T-helper 2 cell treated with Interferon-gamma antibody and Interleukin-4, amounts not matched to agents 100 ng/mL and 5 ng/mL, for 36 hours (primary cell): ENCODE results near the gene PLPP7. TPM values are rescaled to one million over a fixed set of nuclear protein-coding genes. Genes with fewer than 3 reads are reported as not detected.
"Not testable (repeated sequence)": the region's sequence is repeated elsewhere in the genome, so short reads cannot be mapped to it uniquely, and the experiment has no call there.

ENCODE experiments used
- intact Hi-C: fragments of 100-400 bp; cut with micrococcal nuclease; formaldehyde crosslinking; loops from one replicate; pipeline ENCODE4 v1.15.1; 2023
- total RNA-seq: library from RNA; stranded (reverse); gene quantifications from 2 replicates; pipeline ENCODE4 v1.2.3, GENCODE V29; 2022

The PLPP7 gene
- total RNA-seq, 1 donor from 2014 or later = not detected

DNA sequence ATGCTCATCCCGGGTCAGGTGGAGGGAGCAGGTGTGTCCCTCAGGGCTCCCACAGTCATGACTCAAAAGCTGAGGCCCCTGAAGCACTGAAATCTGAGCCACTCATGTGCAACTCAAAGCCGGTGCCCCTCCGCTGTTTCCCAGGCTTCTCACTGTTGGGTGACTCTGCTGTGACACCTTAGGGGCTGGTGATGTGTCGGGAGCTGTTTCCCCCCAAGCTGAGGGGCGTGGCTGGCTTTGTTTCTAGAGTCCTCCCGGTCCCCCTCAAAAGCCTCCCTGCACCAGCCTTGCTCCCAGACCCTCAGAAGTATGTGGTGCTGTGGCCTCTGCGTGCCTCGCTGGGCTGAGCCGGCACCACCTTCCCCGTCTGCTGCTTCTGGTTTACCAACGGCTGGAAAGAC lies 39.7 kb downstream of the PLPP7 start:
- intact Hi-C loops = no loop called here

DNA sequence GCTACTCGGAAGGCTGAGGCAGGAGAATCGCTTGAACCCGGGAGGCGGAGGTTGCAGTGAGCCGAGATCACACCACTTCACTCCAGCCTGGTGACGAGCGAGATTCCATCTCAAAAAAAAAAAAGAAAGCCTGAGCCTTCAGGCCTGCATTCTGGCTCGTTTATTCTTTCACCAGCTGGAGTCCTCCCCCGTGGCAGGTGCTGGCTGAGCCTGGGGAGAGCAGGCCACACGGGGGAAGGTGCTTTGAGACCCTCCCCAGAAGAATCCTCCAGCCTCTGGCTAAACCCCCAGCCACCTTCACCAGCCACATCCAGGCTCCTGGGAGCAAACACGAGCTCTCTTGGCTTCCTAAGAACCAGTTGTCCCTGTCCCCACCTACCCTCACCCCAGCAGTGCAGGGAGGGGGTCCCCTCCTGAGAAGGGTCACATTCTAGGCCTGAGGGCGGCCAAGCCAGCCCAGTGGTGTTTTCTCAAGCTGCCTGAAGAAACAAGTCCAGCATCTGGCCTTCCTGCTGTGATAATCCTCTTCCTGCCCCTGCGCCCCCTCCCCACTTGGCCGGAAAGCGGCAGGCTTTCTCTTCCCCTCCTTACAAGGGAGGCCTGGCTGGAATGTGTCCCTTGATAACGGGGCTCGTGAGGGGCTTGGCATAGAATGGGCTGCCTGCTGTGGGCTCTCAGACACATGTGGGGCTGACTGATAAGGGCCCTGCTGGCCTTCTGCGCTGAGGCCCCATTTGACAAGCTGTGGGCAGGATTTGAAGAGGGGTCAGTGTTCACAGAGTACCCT lies 41.5 kb downstream of the PLPP7 start:
- intact Hi-C loops = loop anchor here (10.0 kb wide), 1 partner anchor 56 kb away; the partner anchor contains the start of gene FAM78A

DNA sequence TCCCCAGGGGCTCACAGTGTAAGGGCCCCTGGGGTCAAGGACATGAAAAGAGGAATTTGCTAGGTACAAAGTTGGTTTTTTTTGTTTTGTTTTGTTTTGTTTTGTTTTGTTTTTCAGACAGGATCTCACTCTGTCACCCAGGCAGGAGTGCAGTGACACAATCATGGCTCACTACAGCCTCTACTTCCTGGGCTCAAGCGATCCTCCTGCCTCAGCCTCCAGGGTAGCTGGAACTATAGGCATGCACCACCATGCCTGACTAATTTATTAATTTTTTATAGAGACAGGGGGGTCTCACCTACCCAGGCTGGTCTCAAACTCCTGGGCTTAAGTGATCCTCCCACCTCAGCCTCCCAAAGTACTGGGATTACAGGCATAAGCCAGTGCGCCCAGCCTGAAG lies 42.5 kb downstream of the PLPP7 start:
- intact Hi-C loops = loop anchor here (10.0 kb wide), 1 partner anchor 57 kb away; the partner anchor contains the start of gene FAM78A

DNA sequence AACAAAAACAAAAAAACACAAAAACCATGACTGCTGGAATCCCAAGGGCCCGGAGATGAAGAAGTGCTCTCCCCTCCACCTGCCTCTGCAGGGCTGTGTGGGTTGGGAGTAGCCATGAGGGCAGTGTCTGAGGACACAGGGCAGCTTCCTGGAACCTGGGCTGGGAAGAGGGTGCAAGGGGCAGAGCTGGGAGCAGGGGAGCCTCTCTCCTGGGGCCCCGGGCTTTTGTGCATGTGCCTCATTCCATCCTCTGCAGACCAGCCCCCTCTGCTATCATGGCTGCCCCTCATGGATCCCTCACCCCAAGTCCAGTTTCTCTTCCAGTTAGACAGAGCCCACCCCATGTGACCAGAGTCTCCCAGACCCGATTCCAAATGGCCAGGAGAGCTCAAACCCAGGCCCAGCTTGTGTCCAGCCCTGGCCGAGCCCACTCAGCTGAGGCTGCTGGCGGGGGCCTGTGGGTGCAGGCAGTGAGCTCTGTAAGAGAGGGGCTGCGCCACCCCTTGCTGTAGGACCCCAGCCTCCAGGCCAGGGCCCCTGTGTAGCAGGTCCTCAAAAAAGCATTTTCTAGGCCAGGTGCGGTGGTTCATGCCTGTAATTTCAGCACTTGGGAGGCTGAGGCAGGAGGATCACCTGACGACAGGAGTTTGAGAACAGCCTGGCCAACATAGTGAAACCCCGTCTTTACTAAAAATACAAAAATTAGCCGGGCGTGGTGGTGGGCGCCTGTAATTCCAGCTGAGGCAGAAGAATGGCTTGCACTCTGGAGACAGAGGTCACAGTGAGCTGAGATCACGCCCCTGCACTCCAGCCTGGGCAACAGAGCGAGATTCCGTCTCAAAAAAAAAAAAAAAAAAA lies 44.5 kb downstream of the PLPP7 start:
- intact Hi-C loops = loop anchor here (10.0 kb wide), 1 partner anchor 59 kb away; the partner anchor contains the start of gene FAM78A

DNA sequence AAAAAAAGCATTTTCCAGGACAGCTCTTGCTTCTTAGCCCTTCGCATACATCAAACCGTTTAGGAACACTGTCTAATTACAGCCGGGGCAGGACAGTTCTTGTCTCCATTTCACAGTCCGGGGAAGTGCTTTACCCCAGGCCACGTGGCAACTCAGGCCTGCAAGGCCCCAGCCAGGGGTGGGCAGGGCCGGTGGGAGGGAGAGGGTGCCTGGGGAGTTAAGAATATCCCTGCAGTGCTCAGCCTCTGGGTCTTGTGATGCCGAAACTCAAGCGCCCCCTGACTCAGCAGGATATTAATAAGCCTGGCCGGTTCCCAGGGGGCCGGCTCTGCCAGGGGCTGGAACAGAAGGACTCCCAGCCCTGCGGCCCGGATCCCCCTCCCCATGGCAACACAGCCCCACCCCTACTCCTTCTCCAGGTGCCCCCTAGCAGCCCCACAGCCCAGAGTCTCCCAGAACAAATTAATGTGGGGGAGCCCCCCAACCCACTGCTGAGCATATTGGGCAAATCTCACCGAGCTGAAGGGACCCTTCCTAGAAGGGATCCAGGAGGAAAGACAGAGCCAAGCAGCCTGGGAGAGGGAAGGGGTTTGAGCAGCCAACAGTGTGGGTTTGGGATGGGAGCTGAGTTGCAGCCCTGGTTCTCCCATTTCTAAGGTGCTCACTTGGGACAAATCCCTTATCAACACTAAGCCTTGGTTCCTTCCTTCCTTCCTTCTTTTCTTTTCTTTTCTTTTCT lies 45.3 kb downstream of the PLPP7 start:
- intact Hi-C loops = loop anchor here (10.0 kb wide), 1 partner anchor 60 kb away; the partner anchor contains the start of gene FAM78A

DNA sequence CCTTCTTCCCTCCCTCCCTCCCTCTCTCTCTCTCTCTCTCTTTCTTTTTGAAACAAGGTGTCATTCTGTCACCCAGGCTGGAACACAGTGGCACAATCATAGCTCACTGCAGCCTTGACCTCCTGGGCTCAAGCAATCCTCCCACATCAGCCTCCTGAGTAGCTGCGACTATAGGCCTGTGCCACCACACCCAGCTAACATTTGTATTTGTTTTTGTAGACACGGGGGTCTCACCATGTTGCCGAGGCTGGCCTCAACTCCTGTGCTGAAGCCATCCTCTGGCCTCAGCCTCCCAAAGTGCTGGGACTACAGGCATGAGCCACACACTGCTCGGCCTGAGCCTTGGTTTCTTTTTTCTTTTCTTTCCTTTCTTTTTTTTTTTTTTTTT lies 45.8 kb downstream of the PLPP7 start:
- intact Hi-C loops = loop anchor here (10.0 kb wide), 1 partner anchor 61 kb away; the partner anchor contains the start of gene FAM78A

DNA sequence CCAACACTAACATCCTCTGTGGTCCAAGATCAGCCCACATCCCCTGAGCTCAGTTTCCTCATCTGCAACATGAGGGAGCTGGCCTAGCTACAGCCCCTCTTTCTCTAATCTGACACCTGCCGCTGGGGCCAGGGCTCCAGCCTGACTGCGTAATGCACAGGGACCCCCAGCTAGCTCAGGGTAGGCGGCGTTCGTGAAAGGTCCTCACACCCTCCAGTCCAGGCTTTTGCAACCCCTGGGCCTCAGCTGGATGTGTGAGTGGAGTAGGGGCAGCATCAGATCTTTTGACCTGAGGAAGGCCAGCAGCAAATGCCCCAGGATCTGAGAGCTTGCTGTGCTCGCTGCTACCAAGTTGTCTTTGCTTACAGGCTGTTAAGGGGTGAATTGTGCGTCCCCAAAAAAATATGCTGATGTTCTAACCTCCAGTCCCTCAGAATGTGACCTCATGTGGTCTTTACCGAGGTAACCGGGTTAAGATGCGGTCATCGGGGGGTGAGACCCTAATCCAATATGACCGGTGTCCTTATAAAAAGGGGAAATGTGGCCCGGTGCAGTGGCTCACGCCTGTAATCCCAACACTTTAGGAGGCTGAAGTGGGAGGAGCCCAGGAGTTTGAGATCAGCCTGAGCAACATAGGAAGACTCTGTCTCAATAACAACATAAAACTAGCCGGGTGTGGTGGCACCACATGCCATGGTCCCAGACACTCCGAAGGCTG lies 47.8 kb downstream of the PLPP7 start:
- intact Hi-C loops = loop anchor here (10.0 kb wide), 1 partner anchor 62 kb away; the partner anchor contains the start of gene FAM78A

DNA sequence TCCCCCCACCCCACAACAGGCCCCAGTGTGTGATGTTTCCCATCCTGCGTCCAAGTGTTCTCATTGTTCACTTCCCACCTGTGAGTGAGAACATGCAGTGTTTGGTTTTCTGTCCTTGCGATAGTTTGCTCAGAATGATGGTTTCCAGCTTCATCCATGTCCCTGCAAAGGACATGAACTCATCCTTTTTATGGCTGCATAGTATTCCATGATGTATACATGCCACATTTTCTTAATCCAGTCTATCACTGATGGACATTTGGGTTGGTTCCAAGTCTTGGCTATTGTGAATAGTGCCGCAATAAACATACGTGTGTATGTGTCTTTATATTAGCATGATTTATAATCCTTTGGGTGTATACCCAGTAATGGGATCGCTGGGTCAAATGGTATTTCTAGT lies 49.7 kb downstream of the PLPP7 start:
- intact Hi-C loops = loop anchor here (10.0 kb wide), 1 partner anchor 64 kb away; the partner anchor contains the start of gene FAM78A

DNA sequence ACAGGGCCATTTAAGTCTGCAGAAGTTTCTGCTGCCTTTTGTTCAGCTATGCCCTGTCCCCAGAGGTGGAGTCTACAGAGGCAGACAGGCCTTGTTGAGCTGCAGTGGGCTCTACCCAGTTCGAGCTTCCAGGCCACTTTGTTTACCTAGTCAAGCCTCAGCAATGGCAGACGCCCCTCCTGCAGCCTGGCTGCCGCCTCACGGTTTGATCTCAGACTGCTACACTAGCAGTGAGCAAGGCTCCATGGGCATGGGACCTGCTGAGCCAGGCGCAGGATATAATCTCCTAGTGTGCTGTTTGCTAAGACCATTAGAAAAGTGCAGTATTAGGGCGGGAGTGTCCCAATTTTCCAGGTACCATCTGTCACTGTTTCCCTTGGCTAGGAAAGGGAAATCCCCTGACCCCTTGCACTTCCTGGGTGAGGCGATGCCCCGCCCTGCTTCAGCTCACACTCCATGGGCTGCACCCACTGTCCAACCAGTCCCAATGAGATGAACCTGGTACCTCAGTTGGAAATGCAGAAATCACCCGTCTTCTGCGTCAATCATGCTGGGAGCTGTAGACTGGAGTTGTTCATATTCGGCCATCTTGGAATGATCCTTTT lies 55.5 kb downstream of the PLPP7 start:
- intact Hi-C loops = not testable (repeated sequence)

DNA sequence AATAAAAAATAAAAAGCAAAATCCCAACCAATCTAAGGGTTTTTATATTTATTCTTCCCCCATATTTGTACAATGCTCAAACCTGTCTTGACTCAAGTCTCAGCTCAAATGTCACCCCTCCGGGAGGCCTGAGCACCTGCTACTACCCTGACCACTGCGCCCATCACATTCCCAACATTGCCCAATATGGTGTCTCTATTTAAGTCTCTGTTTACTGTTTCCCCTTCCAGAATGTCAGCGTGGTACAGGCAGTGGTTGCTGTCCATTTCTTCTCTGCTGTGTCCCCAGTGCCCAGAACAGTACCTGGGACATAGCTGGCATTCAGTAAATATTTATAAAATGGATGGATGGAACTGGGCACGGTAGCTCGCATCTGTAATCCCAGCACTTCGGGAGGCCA lies 57.0 kb downstream of the PLPP7 start:
- intact Hi-C loops = no loop called here

DNA sequence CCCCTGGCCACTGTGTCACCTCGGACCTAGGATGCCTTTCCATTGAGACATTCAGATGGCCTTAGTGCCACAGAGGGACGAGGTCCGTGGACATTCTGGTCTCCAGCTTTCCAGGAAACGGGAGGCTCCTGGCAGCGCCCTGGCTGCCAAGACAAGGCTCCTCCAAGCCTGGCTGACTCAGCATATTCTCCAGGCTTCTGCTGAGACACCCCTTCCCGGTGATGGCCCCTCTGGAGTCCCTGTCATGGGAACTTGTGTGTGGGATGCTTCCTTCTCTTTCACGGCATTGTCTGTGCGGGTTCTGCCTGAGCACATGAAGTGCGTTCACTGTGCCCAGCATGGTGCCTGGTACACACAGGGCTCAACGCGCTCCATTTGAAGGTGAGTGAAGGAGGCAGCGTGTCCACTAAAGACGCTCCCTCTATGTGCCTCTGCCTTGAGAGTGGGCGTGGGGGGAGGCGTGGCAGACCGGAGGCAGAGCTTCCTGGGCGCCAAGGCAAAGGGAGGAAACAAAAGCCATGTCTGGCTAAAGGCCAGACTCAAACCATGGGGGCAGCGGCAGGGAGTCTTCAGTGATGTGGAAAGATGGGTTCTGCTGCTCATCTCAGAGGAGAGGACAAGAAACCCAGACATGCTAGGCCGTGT lies 58.0 kb downstream of the PLPP7 start:
- intact Hi-C loops = no loop called here

DNA sequence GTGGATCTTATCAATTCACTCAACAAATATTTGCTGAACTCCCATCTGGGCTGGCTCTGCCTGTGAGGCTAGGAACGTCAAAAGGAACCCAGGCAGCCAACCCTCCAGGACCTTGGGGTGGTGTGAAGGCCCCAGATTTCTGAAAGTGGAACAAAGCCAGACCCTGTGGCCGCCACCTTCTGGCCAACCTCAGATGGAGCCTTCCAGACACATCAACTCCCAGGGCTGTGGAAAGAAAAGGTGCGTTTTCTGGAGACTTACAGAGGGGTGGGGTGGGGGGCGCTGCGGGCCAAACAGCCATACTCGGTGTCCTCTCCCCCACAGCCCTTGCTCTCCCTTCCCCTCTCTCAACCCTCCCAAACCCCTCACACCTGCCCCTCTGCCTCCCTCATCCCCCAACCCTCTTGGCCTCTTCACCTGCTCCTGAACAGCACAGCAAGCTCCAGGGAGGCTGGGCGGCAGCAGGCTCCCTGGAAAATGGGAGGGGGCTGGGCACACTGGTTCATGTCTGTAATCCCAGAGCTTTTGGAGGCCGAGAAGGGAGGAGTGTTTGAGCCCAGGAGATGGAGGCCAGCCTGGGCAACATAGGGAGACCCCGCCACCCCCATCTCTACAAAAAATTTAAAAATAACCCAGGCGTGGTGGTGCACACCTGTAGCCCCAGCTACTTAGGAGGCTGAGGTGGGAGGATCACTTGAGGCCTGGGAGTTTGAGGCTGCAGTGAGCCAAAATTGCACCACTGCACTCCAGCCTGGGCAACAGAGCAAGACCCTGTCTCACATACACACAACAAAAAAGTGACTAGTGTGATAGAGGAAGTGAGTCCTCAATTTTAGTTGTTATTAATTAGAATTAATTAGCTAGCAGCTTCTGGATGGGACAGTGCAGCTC lies 59.4 kb downstream of the PLPP7 start:
- intact Hi-C loops = no loop called here

DNA sequence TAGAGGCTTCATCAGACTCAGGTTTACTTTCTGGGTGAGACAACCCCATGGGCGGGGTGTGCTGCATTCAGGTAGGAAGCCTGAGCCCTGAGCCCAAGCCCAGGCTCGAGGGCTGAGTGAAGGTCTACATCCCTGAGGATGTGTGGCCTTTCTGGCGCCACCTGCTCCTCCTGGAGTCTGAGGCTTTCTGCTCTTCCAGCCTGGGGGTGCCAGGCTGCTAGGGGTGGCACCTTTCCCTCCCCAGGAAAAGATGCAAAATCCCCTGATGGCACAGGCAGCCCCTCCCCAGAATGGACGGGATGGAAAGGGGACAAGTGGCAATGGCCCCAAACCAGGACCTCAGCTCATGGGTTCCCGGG lies 60.0 kb downstream of the PLPP7 start:
- intact Hi-C loops = no loop called here

DNA sequence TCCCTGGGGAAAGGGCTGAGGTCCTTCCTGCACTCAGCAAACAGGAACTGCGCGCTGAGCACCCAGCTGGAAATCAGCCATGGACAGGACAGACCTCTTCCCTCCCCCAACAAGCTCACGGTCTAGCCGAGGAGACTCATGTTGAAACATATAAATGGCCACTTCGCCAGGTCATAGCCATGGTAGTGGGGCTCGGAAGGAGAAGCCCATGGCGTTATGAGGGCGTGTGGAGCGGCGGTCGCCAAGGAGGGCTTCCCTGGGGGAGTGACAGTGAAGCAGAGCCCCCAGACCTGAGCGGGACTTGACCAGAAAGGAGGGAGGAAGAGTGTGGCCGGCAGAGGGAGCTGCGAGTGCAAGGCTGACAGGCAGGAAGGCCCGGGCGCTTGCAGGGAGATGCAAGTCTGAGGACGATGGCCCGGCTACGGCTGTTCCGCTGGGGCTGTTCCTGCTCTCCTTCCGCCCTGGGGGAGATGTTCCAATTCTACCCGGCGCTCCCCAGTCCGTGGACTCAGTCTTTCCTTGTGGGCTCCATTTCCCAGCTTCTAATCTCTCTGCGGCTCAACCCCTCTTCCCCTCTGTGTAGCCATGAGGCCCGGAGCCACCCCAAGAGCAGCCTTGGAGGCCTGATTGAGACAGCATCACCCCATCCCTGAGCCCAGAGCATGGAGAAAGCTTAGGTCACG lies 60.5 kb downstream of the PLPP7 start:
- intact Hi-C loops = loop anchor here (1.0 to 10.0 kb wide), 3 partner anchors 55 to 397 kb away; no protein-coding TSS in a partner anchor

DNA sequence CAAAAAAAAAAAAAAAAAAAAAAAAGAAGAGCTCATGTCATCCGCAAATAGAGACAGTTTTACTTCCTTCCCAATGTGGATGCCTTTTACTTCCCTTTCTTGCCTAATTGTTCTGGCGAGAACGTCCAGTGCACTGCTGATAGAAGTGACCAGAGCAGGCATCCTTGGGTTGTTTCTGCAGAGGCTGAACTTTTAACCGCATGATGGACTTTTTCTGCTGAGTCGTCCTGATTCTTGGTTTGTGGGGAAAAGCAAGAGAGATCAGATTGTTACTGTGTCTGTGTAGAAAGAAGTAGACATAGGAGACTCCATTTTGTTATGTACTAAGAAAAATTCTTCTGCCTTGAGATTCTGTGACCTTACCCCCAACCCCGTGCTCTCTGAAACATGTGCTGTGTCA lies 67.0 kb downstream of the PLPP7 start:
- intact Hi-C loops = loop anchor here (10.0 kb wide), 1 partner anchor 48 kb away; no protein-coding TSS in a partner anchor

DNA sequence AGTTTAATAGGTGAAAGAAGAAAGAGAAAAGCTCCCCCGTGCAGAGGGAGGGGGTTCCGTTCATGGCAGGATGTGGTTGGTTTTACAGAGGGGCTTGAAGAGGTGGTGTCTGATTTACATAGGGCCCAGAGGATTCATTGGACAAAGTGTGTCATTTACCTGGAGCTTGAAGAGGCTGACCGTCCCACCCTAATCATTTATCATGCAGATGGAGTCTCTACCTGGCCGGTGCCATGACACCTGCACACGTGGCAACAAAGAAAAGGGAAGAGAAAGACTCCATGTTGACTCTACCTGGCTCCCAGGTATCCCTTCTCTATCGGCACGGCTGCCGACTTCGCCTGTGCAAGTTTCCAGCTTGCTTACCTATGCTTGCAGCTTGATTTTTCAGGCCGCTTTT lies 69.0 kb downstream of the PLPP7 start:
- intact Hi-C loops = loop anchor here (10.0 kb wide), 1 partner anchor 46 kb away; no protein-coding TSS in a partner anchor
